Kidney tubule cell (primary cell): Measurements from ENCODE around the gene S100A10.

ENCODE experiments used
- DNase-seq: peaks from one replicate; pipeline ENCODE4 v3.0.0-alpha.2; 2018; ENCODE audit warnings: low spot score

The S100A10 gene

DNA sequence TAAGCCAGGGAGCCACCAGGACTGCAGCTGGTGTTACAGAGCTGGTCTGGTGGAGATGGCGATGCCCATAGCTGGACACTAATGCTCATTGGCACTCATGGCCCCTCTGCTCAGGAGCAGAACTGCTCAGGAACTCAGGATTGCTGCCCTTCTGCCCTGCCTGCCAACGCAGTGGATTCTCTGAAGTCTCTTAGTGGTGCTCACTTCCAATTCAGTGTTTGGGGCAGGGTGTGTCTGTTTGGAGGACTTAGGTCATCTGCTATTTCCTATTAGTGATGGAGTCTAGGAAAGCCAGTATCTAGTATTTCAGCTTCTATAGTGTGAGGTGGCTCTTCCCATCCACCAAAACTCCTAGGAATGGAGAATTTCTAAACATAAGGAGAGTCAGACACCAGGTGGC, 29.1 kb downstream of the S100A10 start:
- DNase-seq, result no peak

DNA sequence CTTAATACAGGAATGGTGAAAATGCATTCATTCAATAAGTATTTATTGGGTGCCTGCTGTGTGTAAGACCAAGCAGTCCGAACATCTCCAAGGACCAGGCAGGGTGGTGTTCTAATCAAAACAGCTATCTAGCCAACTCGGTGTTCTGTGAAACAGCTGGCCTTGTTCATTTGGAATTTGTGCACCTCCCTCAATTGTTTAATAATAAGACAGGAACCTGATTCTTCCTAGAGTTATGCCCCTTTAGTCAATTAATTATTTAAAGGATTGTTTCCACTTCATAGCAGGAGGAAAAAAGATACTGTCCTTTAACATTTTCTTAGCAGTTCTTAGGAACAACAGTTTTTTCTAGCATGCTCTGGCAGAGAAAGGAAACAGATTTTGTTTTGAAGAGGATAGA, 30.4 kb downstream of the S100A10 start:
- no peak for DNase-seq

- DNase-seq, result no peak
Observed at GRCh38 chr1:151961833-151962232, 31.8 kb downstream of the S100A10 start.

GRCh38 chr1:151960780-151961513, 32.7 kb downstream of the S100A10 start:
- no peak for DNase-seq

DNA sequence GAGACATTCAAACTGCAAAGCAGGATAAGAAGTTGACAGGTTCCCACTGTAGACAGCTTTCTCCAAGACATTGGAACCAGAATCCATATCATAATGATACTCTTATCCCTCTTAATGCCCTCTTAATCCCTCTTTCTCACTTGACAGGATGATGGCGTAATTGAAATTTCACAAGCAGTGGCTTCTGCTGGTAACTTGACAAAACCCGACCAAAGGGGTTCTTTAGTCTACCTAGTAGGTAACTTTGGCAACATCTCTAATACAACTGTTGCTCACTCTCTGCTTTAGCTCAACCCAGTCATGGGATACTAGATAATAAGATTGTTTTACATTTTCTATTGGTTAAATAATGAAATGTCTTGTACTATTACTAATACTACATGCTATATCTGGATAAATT, 34.7 kb downstream of the S100A10 start:
- DNase-seq, result no peak

DNA sequence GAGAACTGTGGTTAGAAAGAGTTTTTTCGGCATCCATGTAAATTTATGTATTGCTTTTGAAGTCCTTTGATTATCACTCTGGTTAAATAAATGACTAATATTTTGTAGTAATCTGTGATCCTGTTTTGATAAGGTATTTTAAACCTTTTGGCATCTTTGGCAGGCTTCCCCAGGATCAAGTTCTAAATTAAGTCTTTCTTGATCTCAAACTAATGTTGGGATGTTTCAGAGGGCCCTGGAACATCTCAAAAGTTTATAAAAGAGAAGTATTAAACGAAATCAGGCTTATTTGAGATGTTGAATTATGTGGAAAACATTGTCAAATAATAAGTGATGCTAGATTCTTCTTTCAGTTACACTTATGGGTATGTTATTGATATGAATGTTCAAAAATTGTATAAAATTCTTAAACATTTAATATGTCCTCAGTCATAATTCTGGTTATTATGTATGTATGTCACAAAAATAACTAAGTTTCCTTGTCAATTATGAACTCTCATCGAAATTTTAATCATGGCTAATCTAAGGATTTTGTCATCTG, 36.6 kb downstream of the S100A10 start:
- no peak for DNase-seq

- peak; percentile 41 for DNase-seq
Observed at GRCh38 chr1:151953409-151954094, 40.1 kb downstream of the S100A10 start.

GRCh38 chr1:151952811-151953210, 40.8 kb downstream of the S100A10 start:
- no peak for DNase-seq

DNA sequence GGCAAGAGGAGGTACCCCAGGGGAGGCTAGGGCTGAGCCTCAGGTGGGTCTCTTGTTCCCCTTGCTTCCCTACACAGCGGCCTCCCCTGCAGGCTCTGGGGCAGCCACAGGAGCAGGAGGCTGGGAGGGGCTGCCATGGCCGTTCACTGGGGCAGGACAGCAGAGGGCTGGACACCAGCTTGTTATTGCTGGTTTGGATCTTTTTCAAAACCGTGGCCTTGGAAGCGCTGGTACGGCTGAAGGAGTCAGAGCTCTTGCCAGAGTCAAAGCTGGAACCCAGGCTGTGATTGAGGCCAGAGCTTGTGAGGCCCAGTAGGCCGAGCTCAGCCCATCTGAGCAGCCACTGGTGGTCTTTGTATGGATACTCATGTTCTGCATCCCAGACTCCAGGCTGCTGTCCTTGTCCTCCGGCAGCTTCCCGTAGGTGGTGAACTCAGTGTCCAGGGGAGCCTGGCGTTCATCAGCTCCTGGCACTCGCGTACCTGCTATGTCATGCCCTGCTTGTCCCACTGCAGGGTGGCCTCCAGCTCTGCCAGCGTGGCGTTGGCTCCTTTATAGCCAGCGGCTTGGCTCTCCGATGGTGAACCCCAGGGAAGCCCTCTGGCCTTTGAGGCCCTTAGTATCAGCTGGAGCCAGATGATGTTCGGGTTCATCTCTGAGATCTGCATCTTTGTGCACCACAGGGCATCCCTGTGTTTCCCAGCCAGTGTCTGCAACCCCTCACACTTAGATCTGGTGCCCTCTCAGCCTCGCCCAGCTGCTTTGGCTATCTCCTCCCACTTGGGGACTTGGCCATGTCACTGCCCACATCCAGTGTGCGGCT, 44.1 kb downstream of the S100A10 start:
- DNase-seq, result no peak

DNA sequence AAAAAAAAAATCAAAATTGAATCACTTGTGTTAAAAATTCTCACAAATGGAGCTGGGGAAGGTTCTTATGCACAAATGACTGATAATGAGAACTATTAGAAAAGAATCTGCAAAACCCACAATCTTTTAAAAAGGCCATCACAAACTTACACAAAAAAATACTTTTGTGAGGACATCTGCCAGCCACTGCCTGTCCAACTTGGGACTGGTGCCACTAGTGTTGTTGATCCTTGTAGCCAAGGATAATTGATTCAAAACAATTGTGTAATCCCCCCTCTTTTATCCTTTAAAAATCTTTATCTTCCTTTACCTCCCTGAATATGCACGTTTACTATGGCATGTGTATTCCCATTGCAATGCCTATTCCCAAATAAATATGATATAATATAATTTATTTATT, 45.2 kb downstream of the S100A10 start:
- no peak for DNase-seq

DNA sequence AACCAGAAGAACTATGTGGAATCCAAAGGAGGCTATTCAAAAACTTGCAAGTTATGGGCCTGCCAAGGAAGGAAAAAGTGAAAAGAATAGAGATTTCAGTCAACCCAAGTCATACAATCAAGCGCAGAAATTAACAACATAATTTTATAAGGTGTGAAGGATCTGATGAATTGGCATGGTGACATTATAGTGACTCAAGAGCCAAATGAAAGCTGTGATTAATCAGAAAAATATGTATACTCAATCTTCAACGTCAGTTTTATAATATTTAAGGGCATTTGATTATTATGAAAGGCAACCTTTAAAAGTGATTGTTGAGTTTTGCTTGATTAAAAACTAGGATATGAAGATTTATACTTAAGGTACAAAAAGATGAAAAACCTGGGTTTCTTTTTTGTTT, 46.5 kb downstream of the S100A10 start:
- DNase-seq, result no peak

- peak; percentile 96 for DNase-seq
Observed at GRCh38 chr1:151945725-151946722, 47.6 kb downstream of the S100A10 start.

- no peak for DNase-seq
Observed at GRCh38 chr1:151944857-151945575, 48.6 kb downstream of the S100A10 start.

- no peak for DNase-seq
Observed at GRCh38 chr1:151944126-151944856, 49.4 kb downstream of the S100A10 start.

DNA sequence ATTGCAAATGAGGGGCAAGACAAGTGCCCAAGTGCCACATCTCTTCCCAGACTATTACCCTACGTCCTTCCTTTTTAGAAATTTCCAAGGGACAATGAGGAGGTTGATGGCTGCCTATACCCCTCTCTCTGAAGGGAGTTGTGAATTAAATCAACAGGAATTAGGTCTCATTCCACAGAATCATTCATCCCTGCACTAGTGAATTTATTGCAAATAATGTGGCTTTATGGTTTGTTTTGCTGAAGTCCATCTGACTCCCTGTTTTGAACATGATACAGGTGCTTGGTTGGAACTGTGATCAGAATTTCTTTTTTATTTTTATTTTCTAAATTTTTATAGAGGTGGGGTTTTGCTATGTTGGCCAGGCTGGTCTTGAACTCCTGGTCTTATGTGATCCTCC, 50.1 kb downstream of the S100A10 start:
- DNase-seq, result peak; percentile 40

- DNase-seq, result peak; percentile 89
Observed at GRCh38 chr1:151942882-151943281, 50.8 kb downstream of the S100A10 start.

GRCh38 chr1:151940541-151940940, 53.1 kb downstream of the S100A10 start:
- no peak for DNase-seq

DNA sequence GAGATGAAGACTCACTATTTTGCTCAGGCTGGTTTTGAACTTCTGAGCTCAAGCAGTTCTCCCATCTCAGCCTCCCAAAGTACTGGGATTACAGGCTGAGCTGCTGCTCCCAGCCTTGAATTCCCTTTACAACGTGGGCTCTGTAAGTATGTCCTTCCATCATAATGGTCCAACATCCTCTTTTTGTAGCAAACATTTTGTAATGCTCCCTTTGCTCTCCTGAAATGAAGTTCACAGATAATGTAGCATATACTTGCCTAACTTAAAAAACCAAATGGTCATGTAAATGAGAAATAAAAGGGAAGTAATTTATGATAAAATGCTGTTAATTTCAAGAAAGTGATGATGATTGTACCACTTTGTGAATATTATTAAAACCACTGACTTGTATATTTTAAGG, 53.9 kb downstream of the S100A10 start:
- DNase-seq, result no peak

DNA sequence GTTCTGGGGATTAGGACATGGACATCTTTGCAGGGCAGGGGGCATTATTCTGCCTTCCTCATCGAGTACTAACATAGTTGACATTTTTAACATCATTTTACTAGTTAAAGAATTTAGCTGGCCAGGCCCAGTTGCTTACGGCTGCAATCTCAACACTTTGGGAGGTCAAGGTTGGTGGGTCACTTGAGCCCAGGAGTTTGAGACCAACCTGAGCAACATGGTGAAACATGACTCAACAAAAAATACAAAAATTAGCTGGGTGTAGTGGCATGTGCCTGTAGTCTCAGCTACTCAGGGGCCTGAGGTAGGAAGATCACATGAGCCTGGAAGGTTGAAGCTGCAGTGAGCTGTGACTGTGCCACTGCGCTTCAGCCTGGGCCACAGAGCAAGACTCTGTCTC, 54.5 kb downstream of the S100A10 start:
- DNase-seq, result no peak

DNA sequence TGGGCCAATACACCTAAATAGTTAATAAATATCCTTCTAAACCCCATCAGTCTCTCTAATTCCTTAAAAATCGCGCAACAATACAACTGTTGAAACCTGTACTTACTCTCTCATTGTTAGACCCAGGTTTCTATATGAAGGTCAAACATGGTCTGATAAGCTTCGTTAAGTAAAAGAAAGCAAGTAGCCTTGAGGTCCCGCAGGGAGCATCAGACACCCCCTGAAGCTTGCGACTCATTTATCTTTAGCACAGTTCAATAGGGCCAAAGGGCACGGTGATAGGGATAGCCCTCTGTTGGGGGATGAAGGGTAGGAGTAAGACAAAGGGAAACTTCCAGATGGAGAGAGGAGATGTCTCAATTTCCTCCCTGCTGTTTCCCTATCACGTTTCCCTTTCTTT, 57.0 kb downstream of the S100A10 start:
- DNase-seq, result no peak
